SH-SY5Y (cell line): ENCODE data around the gene CYB561D2.

Experiments
- GATA2 ChIP-seq: IDR thresholded peaks from 2 replicates; pipeline ENCODE4 v1.6.1; 2011; ENCODE audit warnings: mild to moderate bottlenecking, low read depth, low read length
- GATA3 ChIP-seq: IDR thresholded peaks from 2 replicates; pipeline ENCODE4 v1.6.1; 2011; ENCODE audit warnings: low read depth, mild to moderate bottlenecking, low read length, moderate library complexity

CYB561D2 gene, protein sequence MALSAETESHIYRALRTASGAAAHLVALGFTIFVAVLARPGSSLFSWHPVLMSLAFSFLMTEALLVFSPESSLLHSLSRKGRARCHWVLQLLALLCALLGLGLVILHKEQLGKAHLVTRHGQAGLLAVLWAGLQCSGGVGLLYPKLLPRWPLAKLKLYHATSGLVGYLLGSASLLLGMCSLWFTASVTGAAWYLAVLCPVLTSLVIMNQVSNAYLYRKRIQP

DNA sequence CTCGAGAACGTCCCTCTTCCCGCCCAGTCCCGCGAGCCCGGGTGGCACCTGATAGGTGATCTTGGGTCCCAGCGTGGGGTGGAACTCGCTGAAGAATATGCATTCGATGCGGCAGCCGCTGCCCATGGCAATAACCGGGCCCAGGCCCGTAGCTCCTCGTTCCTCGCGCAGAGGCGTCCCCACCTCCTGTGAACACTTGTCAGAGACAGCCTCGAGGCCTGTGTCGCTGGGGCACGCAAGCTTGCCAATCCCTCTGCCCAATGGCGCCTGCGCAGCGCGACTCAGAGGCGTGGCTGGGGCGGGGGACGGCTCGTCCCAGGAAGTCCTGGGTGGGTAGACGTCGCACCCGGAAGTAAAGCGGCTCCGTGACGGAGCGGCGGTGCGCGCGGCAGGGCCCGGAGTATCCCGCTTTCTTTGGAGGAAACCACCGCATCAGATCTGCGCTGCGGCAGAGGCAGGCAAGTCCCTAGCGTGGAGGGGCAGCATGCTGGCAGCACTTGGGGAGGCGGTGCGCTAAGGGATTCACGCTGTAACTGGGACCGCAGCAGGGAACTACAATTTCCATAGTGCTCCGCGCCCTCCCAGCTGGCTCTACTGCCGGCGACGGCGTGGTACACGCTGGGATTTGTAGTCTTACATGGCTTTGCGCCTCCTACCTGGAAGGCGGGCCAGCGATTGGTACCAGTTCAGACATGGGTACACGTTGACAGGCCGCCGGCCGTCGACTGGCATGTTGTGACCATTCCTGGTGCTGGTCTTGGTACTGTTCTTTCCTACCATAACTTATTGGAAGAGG, at the start of gene CYB561D2, which contains the start of gene NPRL2:
CYB561D2 (plus strand) TSS at position 336 of the 796 bp plus-strand sequence. CDS start 572 bp downstream, outside the sequence.
NPRL2 (minus strand) TSS at position 249 of the 796 bp plus-strand sequence; CDS start at position 126, 123 bp downstream.
- TF ChIP-seq GATA3 (no peak), GATA2 (no peak)

DNA sequence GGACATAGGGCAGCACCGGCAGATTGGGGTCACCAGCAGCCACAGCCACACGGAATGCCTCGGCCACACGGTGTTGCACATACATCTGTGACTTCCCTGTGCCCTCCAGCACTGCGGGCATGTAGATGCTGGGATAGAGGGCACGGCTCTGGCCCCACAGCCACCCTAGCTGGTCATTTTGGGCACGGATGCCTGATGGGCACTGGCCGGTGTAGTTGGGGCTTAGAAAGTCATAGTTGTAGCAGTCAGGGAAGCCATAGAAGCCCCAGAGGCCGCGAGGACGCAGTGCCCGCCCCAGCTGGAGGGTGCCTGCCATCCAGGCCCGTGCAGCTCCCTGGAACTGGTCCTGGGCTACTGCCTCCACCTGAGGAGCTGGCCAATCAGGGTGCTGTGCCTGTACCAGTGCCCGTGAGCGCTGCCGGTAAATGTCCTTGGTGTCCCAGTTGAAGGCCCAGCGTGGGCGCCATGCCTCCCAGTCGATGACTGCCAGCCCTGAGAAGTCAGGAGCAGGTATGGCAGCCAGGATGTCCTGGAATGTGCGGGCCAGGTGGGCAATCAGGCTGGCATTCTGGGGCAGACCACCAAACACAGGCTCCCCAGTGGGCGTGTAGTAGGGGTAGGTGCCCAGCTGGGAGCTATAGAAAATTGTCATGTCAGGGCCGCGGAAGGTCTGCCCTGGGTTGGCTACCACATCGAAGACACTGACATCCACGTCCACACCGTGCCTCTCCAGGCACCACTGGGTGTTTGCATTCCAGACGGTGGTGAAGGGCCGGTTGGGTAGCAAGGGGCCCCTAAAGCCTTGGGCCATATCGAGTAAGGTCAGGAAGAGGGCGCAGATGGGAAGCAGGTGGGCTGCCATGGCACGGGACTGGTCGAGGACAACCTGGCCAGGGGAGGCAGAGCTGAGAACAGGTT, 48.3 kb upstream of the CYB561D2 start:
- no peak for TF ChIP-seq GATA2
- TF ChIP-seq GATA3: no peak

DNA sequence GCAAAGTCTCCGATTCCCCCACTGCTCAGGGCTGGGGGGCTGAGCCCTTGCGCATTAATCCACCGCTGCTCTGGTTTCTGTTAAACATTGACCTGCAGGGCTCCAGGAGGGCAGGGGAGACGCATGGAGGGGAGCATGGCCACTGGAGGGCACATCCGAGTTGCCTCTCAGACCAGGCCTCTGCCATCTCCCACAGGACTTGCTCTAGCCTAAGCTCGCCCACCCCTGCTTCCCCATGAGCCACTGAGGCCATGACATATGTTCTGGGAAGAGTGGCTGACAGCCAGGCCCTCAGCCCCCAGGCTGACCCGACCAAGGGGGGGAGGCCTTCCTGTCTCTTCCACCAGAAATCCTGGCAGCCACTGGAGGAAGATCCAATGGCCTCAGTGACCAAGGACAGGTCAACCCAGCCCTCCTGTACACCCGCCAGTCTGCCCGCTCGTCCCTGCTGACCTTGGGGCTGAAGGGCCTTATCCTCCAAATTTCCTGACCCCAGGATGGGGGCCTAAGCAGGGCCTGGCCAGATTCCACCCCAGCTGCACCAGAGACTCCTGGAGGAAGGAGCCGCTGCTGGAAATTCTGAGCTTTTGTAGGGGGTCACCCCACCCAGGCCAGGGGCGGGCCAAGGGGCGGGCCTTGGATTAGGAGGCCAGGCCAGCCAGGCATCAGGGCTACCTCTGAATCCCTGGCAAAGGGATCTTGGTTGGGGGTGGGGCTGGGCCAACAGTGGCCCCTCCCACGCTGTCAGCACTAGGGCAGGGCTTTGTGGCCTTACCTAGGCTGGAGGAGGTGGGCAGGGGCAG, 47.4 kb upstream of the CYB561D2 start, which contains the start of gene HYAL1:
HYAL1 (minus strand) TSS at position 562 of the 803 bp plus-strand sequence. CDS start 618 bp downstream, outside the sequence.
- TF ChIP-seq GATA2 (no peak), GATA3 (no peak)

DNA sequence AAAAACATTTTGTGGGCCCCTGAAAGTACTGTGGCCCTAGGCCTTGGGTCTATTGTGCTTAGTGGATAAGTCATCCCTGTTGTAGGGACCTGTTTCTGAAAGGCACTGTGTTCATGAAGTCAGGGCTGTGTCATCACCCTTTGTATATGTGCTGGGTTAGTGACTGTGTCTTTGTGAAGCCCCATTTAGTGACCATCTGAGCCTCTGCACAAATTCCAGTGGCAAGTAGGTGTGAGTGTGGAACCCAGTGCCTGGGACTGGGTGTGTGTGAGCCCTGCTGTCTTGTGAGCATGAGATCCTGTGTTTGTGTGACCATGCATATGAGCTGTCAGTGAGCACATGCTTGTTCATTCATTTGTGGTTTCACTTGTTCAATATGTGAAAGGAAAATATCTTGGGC, 46.1 kb upstream of the CYB561D2 start:
- TF ChIP-seq GATA2 (no peak), GATA3 (no peak)

DNA sequence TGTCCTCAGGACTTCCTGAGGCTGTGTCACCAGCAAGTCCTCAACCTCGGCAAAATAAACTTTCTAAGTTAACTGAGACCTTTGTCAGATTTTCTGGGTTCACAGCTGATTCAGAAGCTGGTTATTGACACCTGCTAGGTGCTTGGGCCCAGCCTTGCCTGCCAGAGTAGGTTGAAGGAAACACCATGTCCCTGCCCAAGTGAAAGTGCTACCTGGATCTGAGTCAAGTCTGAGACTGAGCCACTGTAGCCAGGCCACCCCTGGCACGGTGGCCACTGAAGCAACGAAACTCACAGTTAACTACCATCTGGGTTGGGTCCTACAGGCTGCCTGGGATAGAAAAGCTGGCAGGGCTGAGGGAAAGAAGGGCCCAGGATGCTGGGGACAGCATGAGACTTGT, 36.3 kb upstream of the CYB561D2 start:
- no peak for TF ChIP-seq GATA2
- TF ChIP-seq GATA3: no peak

DNA sequence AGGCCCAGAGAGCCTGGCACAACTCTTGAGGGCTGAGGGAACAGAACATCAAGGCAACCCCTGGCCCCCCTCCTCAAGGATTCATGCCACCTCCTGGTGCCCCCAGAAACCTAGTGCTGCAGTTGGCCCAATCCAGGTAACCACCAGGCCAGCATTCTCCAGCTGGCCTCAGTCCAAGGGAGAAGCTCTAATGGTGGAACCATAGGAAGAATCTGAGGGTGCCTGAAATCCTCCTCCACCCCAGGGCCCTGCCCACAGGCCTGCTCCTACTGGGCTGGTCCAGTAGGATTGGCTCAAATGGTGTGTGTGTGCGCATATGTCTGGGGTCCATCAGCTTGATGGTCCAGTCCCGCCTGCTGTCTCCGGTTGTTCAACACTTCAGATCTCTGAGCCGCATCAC, 35.8 kb upstream of the CYB561D2 start:
- TF ChIP-seq GATA2 (no peak), GATA3 (no peak)

DNA sequence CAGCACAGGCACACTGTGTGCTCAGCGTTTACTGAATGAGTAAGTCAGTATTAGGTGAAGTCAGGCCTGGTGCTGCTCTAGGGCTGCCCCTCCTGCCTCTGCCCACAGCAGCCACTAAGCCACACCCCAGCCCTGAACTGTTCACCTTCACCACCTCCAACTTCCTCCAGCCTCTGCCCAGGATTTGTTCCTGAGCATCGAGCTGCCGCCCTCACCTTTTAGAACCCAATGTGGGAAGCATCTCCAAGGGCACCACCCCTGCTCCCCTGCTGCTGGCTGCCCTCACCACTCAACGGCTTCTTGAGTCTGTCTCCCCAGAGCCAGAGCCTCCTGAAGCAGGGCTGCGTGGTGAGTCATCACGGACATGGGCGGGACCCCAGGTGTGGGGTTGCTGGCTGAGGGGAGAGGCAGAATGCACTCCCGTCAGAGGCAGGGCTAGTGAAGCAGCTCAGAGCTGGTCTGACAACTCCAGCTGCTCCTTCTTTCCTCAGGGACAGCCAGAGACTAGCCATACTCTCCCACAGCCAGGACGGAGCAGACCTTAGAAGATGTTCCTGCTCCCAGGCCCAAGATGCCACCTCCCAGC, 33.9 kb upstream of the CYB561D2 start:
- TF ChIP-seq GATA2: no peak
- TF ChIP-seq GATA3: no peak

DNA sequence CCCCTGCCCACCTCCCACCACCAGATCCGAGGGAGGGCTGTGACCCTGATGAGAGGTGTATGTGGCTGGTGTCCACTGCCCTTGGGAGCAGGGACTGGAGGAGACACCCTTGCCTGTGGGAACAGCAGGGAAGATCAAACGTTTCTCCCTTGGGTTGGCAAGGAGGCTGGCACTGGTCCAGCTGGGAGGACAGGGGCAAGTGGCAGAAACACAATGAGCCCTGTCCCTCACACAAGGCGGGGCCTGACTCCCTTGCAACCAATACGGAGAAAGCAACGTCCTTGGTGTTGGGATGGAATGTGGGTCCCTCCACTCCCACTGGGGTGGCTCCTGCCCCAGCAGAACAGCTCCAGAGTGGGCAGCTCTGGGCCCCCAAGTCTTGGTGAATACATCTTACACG, 33.4 kb upstream of the CYB561D2 start:
- TF ChIP-seq GATA3: no peak
- no peak for TF ChIP-seq GATA2

DNA sequence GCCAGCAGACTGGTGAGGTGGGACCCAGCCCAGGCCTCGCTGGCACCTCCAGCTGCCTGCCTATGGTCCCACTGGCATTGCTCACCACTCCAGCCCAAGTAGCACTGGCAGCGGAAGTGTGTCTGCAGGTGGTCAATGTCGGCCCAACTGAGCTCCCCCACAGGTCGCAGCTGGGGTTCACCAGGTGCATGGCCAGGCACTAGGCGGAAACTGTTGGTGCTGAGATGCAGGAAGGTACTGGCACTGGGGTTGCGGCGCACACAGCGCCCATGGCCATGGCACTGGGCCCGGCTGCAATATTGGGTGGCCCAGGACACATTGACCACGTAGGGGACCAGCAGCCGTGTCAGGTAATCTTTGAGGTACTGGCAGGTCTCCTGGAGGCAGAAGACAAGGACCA, 32.5 kb upstream of the CYB561D2 start:
- TF ChIP-seq GATA2 (no peak), GATA3 (no peak)

DNA sequence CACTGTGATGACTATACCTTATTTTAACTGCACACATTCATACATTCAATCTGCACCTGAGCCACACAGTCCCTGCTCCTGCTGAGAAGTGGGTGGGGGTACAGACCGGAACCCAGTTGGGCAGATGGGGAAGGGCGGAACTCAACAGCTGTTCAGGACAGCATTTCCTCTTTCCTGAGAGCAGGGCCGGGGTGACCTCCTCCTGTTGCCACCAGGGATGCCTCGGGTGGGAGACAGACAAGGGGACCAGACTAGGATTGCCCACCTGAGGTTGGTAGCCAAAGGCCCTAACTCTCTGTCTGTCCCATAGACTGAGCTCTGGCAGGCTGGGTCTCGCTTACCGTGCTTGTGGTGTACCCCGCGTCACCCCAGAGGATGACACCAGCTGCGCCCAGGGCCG, 32.0 kb upstream of the CYB561D2 start:
- TF ChIP-seq GATA3 (no peak), GATA2 (no peak)

DNA sequence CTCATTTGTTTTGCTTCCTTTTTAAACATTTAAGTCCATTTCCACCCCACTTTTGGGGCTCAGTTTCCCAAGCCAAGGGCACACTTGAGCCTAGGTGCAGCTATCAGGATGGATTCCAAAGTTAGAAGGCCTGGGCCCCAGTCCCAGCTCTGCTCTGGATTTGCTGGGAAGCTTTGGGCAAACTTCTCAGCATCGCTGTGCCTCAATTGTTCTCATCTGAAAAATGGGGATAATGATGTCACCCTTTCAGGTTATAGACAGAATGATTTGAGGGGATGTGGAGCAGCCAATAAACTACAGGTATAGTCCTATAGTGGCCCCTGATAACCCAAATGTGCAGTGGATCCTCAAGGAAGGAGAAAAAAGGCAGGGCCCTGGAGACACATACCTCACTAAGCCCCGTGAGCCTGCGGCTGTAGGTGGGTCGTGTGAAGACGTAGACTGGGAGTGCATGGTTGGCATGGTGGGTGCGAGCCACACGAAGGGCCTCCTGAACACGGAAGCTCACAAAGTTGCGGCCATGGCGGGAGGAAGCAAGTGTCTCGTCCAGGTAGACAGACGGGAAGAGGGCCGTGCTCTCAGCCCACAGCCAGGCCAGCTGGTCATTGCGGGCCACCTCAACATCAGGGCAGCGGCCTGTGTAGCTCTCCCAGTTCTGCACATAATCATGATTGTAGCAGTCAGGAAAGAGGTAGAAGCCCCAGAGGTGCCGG, 31.3 kb upstream of the CYB561D2 start:
- no peak for TF ChIP-seq GATA3
- no peak for TF ChIP-seq GATA2

DNA sequence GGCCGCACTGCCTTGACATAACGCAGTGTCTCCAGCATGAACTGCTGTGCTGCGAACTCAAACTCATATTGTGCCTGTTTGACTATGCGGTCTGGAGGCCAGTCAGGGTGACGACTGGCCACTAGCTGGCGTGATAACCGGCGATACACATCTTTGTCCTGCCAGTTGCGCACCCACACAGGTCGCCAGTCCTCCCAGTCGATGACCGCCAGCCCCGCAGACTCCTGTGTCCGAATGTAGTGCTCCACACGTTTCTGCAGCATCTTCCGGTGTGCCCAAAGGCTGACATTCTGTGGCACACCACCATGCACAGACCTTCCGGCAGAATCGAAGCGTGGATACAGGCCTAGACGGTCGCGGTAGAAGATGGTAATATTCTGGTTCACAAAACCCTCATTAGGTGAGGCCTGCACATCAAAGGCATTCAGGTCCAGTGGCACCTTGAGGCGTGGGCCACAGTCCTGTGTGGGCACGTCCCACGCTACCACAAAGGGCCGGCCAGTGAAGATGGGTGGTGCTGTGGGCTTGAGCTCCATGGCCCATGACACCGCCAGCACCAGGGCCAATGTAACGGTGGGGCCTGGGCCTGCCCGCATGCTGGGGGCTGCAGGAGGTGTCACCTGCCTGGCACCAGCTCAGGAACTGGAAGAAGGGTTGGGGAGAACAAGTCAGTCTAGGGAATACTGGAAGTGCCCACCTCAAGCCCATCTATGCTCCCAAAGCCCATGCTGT, 30.6 kb upstream of the CYB561D2 start:
- TF ChIP-seq GATA2: no peak
- no peak for TF ChIP-seq GATA3
